ENCODE data around the gene FOXRED2.

- TF ChIP-seq CTCF (IDR thresholded peaks at IDR 0.05) (no peak), ZFX (IDR thresholded peaks at IDR 0.05; ENCODE audit: borderline replicate concordance) (no peak)
Measured at GRCh38 chr22:36532466-36532865, 25.6 kb upstream of the FOXRED2 start.

Data from 22Rv1 (cell line).